AG10803 (cell line): ENCODE data around the gene RNF43.

Experiments used
- DNase-seq: peaks from one replicate; pipeline ENCODE4 v3.0.0; 2010; ENCODE audit warnings: low read depth
- H3K4me3 ChIP-seq: 2 replicates; pipeline ENCODE4 v1.5.1; 2011; ENCODE audit warnings: mild to moderate bottlenecking, low read length, control low read depth
- TF ChIP-seq, protein P1 (sequence below): conservative IDR thresholded peaks from 2 replicates; pipeline ENCODE4 v1.5.1; 2011; ENCODE audit warnings: mild to moderate bottlenecking, low read length, control low read depth, inconsistent platforms

The RNF43 gene

DNA sequence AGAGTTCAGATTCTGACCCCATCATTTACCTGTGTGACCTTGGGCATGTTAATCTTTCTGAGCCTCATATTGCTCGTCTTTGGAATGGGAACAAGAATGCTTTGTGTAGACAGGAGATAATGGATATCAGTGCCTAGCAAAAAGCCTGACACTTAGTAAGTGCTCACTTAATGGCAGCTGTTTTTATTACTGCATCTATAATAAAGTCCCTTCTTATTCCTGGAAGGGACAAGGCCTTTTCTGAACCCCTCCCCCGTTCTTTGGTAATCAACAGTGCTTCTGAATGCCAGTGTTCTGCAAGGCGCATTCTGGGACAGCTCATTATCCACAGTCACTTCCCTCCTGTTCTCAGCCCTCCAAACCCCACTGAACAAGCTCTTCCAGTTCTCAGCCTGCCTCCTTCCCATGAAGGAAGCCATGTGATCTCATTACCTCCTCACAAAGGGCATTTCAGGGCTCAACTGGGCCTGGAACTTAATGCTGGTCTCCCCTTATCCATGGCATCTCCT, 40.2 kb downstream of the RNF43 start:
- TF ChIP-seq, protein P1, sequence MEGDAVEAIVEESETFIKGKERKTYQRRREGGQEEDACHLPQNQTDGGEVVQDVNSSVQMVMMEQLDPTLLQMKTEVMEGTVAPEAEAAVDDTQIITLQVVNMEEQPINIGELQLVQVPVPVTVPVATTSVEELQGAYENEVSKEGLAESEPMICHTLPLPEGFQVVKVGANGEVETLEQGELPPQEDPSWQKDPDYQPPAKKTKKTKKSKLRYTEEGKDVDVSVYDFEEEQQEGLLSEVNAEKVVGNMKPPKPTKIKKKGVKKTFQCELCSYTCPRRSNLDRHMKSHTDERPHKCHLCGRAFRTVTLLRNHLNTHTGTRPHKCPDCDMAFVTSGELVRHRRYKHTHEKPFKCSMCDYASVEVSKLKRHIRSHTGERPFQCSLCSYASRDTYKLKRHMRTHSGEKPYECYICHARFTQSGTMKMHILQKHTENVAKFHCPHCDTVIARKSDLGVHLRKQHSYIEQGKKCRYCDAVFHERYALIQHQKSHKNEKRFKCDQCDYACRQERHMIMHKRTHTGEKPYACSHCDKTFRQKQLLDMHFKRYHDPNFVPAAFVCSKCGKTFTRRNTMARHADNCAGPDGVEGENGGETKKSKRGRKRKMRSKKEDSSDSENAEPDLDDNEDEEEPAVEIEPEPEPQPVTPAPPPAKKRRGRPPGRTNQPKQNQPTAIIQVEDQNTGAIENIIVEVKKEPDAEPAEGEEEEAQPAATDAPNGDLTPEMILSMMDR, result no peak
- DNase-seq, result no peak
- H3K4me3 ChIP-seq, result no peak overlapping the region

DNA sequence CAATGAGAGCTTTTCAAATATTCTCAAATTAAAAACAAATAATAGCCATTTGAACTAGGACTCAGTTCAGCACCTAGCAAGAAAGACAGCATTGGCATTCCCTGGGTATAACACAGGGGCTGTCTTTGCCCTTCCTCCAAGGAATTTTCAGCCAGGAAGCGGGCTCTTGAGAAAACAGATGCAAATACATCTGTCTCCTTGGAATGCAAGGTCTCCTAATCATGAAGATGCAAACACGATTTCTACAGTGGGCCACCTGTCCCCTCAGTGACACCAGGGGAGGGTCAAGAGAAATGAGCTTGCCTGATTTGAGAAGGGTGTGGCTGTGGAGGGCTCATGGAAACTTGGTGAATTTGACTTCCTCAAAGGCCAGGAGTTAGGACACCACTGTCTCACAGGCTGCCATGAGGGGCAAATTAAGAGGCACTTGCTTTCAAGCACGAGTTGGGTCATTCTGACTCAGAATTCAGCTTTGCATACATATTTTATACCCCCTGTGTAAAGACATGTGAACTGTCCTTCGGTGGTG, 40.8 kb downstream of the RNF43 start:
- TF ChIP-seq, protein P1, result no peak
- H3K4me3 ChIP-seq, result no peak overlapping the region
- no peak for DNase-seq

DNA sequence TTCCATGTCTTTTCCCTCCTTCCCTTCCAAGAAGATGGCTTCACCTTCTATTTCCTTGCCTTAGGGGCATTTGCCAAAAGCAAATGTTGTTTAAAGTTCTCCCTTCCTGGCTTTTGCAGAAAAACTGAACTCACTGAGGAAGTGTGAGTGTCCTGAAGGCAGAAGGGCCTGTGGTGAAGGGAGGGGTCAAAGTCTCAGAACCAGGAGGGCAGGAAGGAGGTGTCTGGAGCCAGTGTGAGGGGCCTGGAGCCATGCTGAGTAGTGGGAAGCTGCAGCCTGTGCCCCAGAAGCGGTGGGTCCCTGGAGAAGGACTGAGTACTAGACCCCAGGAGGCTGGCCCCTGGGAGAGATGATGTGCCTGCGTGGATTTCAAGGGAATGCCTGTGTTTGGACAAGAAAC, 41.5 kb downstream of the RNF43 start:
- TF ChIP-seq, protein P1, result no peak
- H3K4me3 ChIP-seq, result no peak overlapping the region
- DNase-seq, result no peak

DNA sequence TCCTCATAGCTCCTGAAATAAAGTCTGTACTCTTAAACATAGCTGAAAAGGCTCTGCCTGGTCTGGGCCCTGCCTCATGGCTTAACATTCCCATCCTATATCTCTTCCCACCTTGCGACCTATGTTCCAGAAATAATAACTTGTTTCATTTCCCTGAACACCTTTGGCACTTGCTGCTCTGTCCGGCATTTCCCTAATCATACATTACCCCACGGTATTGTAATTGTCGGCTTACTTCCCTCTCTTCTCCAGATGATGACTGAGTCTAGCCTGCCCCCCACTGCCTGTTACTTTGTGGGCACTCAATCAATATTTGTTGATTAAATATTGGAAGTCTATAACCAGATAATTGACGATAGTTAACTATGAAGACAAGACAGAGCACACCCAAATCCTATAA, 42.1 kb downstream of the RNF43 start:
- no peak overlapping the region for H3K4me3 ChIP-seq
- TF ChIP-seq, protein P1, result no peak
- no peak for DNase-seq

DNA sequence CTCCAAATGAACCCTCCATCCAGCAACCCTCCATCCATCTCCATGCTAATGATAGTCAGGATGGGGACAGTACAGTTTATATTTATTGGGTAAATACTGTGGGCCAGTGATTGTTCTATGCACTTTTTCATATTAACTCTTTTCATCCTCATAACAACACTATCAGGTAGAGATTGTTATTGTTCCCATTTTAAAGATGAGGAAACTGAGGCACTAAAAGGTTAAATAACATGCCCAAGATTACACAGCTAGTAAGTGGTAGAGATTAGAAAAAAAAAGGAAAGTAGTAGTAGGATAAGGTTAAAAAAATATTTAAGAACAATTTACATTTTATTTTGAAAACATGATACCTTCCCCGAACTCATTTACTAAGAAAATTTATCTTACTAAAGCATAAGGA, 43.4 kb downstream of the RNF43 start:
- TF ChIP-seq, protein P1, result no peak
- no peak overlapping the region for H3K4me3 ChIP-seq
- no peak for DNase-seq

DNA sequence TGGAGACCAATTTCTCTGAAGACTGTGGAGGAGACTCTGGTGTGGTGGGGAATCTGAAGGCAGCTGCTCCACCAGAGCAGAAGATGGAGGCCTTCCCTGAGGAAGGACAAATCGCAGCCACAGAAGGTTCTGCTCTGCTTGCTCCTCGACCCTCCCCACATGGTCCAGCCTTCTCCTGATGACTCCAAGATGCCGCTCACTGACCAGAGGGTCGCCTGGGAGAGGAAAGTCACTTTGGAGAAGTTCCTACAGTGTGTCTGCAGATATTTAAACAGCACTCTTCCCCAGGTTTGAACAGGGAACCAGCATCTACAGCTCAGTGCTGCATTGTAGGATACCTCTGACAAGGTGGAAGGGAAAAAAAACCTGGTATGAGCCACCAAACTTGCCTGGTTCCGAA, 44.3 kb downstream of the RNF43 start:
- DNase-seq, result no peak
- TF ChIP-seq, protein P1, result no peak
- no peak overlapping the region for H3K4me3 ChIP-seq

DNA sequence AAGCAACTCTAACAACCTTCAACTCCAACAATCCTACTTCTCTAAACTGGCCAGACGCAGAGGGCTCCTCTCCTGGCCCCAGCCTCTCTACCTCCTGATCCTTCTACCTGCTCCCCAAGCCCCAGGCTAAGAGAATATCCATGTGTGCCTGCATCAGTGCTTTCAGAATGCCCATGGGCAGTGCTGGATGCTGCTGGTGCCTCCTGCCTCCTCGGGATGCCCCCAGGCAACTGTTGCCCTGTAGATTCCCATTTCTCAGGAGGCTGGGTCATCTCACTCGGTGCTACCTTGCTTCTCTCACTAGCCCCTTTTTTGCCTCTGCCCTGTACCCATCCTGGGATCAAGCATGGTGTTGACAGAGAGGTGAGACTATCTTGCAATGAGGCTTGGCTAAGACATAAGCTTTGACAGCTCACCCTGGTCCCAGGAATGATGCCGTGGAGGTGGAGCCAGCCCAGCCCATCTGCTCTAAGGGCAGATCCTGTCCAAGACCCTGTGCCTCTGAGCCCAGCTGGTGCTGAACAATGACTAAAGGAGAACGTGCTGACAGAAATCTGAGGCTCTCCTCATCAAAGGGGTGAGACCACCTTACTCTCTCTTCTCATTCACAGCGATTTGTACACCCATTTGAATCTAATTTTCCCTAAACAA, 45.9 kb downstream of the RNF43 start:
- TF ChIP-seq, protein P1, result no peak
- no peak for DNase-seq
- H3K4me3 ChIP-seq, result no peak overlapping the region
